Measurements from ENCODE around the gene RHBDL1. TPM values are rescaled to one million over a fixed set of nuclear protein-coding genes. Genes with fewer than 3 reads are reported as not detected.

The RHBDL1 gene
- total RNA-seq, 1 experiment from 2014 or later = 1.7 TPM

- no peak overlapping the region for H3K4me2 ChIP-seq (ENCODE audit: low read length)
- DNase-seq (no peak), ATAC-seq (no peak)
- H3K27me3 ChIP-seq (ENCODE audit: low read length) = no peaks in the 10 kb centered on the region
- H3K4me3 ChIP-seq (ENCODE audit: low read length) = no peak overlapping the region
- no peaks in the 10 kb centered on the region for H3K9me3 ChIP-seq (ENCODE audit: low read length)
- intact Hi-C loops (cut with micrococcal nuclease) = no loop called here
- CTCF ChIA-PET = no interaction called here
- H3K27ac ChIP-seq (ENCODE audit: low read length) = no peak overlapping the region
- no peaks in the 10 kb centered on the region for H3K9me2 ChIP-seq (replicated peaks; ENCODE audit: low read length)
- H3F3A ChIP-seq (ENCODE audit: low read length, unreplicated experiment) = no peaks in the 10 kb centered on the region
- no peak overlapping the region for H2AFZ ChIP-seq (ENCODE audit: low read length)
- BruUV-seq (replicated peaks) = no TSS peak
- H3K79me2 ChIP-seq (ENCODE audit: low read length) = peaks cover 6% of the 10 kb centered on the region
- no peaks in the 10 kb centered on the region for H4K20me1 ChIP-seq (ENCODE audit: low read length)
- TF ChIP-seq EZH2 (IDR thresholded peaks at IDR 0.05; ENCODE audit: low read length, unreplicated experiment) (no peak), EZH2phosphoT487 (IDR thresholded peaks at IDR 0.05; ENCODE audit: borderline replicate concordance, low read length) (no peak), CTCF (conservative IDR thresholded peaks at IDR 0.05; ENCODE audit: low read depth, low read length) (no peak)
- peaks cover 17% of the 10 kb centered on the region for H3K4me1 ChIP-seq (ENCODE audit: insufficient read depth, low read length)
- no peaks in the 10 kb centered on the region for H3K36me3 ChIP-seq (ENCODE audit: low read depth, low read length)
- H3K9ac ChIP-seq (ENCODE audit: low read length) = no peak overlapping the region
- POLR2A ChIA-PET (ENCODE audit: unreplicated experiment) = no interaction called here
Measured at GRCh38 chr16:630249-630814, 45.1 kb upstream of the RHBDL1 start.

DNA sequence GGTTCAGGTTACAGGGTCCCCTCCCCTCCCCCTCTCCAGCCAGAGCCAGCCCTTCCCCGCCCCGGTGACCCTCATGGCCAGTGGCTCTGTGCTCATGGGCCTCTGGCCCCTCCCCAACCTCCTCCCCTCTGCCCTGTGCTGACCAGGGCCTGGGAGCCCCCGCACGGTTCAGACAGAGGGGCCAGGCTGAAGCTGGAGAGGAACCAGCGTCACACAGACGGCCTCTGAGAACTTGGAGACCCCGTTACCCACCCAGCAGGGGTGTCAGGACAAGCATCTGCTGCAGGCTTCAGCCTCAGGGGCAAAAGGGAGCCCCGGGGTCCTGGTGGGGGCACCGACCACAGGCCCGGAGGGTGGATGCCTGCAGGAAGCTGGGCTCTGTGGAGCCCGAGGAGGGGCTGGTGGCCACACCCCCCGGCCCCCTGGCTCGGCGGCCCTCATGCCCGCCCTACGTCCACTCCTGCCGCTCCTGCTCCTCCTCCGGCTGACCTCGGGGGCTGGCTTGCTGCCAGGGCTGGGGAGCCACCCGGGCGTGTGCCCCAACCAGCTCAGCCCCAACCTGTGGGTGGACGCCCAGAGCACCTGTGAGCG, 44.6 kb upstream of the RHBDL1 start, which contains the start of gene WFIKKN1:
Gene WFIKKN1 (plus strand): TSS at position 171 of the 591 bp plus-strand sequence. CDS start 269 bp downstream, at position 440.
- Histone ChIP-seq H3K36me3 (ENCODE audit: low read depth, low read length) (no peaks in the 10 kb centered on the region), H3K27ac (ENCODE audit: low read length) (no peak within 1 kb of the TSS), H2AFZ (ENCODE audit: low read length) (no peak within 1 kb of the TSS), H3K9me3 (ENCODE audit: low read length) (no peaks in the 10 kb centered on the region), H3K4me2 (ENCODE audit: low read length) (no peak within 1 kb of the TSS), H3K79me2 (ENCODE audit: low read length) (peaks cover 12% of the 10 kb centered on the region), H3K4me3 (ENCODE audit: low read length) (no peak within 1 kb of the TSS), H4K20me1 (ENCODE audit: low read length) (no peaks in the 10 kb centered on the region), H3K4me1 (ENCODE audit: insufficient read depth, low read length) (peaks cover 17% of the 10 kb centered on the region), H3K9ac (ENCODE audit: low read length) (no peak within 1 kb of the TSS), H3K27me3 (ENCODE audit: low read length) (no peaks in the 10 kb centered on the region), H3F3A (ENCODE audit: low read length, unreplicated experiment) (no peaks in the 10 kb centered on the region), H3K9me2 (replicated peaks; ENCODE audit: low read length) (no peaks in the 10 kb centered on the region)
- intact Hi-C loops (cut with micrococcal nuclease) = no loop called here
- TF ChIP-seq CTCF (conservative IDR thresholded peaks at IDR 0.05; ENCODE audit: low read depth, low read length) = no peak
- TF ChIP-seq EZH2 (IDR thresholded peaks at IDR 0.05; ENCODE audit: low read length, unreplicated experiment) = no peak
- TF ChIP-seq EZH2phosphoT487 (IDR thresholded peaks at IDR 0.05; ENCODE audit: borderline replicate concordance, low read length) = no peak
- DNase-seq (no peak), ATAC-seq (no peak)
- no TSS peak for BruUV-seq (replicated peaks)
- CTCF ChIA-PET = no interaction called here
- POLR2A ChIA-PET (ENCODE audit: unreplicated experiment) = no interaction called here

DNA sequence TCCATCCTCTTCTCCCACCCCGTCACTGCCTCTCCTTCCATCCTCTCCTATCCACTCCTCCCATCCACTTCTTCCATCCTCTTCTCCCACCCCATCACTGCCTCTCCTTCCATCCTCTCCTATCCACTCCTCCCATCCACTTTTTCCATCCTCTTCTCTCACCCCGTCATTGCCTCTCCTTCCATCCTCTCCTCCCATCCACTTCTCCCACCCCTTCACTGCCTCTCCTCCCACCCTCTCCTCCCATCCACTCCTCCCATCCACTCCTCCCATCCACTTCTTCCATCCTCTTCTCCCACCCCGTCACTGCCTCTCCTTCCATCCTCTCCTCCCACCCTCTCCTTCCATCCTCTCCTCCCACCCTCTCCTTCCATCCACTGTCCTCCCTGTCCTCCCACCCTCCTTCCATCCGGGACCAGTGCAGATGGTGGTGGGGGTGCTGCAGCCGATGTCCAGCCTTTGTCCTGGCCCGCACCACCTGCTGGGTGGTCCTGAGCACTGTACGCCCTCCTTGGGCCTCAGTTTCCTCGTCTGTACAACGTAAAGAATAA, 43.6 kb upstream of the RHBDL1 start:
- Histone ChIP-seq H3K4me1 (ENCODE audit: insufficient read depth, low read length) (peaks cover 9% of the 10 kb centered on the region), H3K9ac (ENCODE audit: low read length) (no peak overlapping the region), H3K4me3 (ENCODE audit: low read length) (no peak overlapping the region), H3F3A (ENCODE audit: low read length, unreplicated experiment) (no peaks in the 10 kb centered on the region), H3K4me2 (ENCODE audit: low read length) (no peak overlapping the region), H2AFZ (ENCODE audit: low read length) (no peak overlapping the region), H4K20me1 (ENCODE audit: low read length) (no peaks in the 10 kb centered on the region), H3K9me3 (ENCODE audit: low read length) (no peaks in the 10 kb centered on the region), H3K79me2 (ENCODE audit: low read length) (peaks cover 12% of the 10 kb centered on the region), H3K36me3 (ENCODE audit: low read depth, low read length) (no peaks in the 10 kb centered on the region), H3K27ac (ENCODE audit: low read length) (no peak overlapping the region), H3K27me3 (ENCODE audit: low read length) (no peaks in the 10 kb centered on the region), H3K9me2 (replicated peaks; ENCODE audit: low read length) (no peaks in the 10 kb centered on the region)
- no peak for TF ChIP-seq EZH2 (IDR thresholded peaks at IDR 0.05; ENCODE audit: low read length, unreplicated experiment)
- TF ChIP-seq CTCF (conservative IDR thresholded peaks at IDR 0.05; ENCODE audit: low read depth, low read length) = no peak
- no peak for TF ChIP-seq EZH2phosphoT487 (IDR thresholded peaks at IDR 0.05; ENCODE audit: borderline replicate concordance, low read length)
- CTCF ChIA-PET = no interaction called here
- BruUV-seq (replicated peaks) = no TSS peak
- POLR2A ChIA-PET (ENCODE audit: unreplicated experiment) = no interaction called here
- no peak for DNase-seq
- ATAC-seq = no peak
- intact Hi-C loops (cut with micrococcal nuclease) = no loop called here

All from PC-3 (cell line).